GM10847 (cell line): ENCODE measurements around the gene NCBP1.

Experiments
- POLR2A ChIP-seq: IDR thresholded peaks from 2 replicates; pipeline ENCODE4 v1.6.1; 2011; ENCODE audit not compliant: insufficient read length; ENCODE audit errors: extremely low read depth

The NCBP1 gene, protein sequence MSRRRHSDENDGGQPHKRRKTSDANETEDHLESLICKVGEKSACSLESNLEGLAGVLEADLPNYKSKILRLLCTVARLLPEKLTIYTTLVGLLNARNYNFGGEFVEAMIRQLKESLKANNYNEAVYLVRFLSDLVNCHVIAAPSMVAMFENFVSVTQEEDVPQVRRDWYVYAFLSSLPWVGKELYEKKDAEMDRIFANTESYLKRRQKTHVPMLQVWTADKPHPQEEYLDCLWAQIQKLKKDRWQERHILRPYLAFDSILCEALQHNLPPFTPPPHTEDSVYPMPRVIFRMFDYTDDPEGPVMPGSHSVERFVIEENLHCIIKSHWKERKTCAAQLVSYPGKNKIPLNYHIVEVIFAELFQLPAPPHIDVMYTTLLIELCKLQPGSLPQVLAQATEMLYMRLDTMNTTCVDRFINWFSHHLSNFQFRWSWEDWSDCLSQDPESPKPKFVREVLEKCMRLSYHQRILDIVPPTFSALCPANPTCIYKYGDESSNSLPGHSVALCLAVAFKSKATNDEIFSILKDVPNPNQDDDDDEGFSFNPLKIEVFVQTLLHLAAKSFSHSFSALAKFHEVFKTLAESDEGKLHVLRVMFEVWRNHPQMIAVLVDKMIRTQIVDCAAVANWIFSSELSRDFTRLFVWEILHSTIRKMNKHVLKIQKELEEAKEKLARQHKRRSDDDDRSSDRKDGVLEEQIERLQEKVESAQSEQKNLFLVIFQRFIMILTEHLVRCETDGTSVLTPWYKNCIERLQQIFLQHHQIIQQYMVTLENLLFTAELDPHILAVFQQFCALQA

DNA sequence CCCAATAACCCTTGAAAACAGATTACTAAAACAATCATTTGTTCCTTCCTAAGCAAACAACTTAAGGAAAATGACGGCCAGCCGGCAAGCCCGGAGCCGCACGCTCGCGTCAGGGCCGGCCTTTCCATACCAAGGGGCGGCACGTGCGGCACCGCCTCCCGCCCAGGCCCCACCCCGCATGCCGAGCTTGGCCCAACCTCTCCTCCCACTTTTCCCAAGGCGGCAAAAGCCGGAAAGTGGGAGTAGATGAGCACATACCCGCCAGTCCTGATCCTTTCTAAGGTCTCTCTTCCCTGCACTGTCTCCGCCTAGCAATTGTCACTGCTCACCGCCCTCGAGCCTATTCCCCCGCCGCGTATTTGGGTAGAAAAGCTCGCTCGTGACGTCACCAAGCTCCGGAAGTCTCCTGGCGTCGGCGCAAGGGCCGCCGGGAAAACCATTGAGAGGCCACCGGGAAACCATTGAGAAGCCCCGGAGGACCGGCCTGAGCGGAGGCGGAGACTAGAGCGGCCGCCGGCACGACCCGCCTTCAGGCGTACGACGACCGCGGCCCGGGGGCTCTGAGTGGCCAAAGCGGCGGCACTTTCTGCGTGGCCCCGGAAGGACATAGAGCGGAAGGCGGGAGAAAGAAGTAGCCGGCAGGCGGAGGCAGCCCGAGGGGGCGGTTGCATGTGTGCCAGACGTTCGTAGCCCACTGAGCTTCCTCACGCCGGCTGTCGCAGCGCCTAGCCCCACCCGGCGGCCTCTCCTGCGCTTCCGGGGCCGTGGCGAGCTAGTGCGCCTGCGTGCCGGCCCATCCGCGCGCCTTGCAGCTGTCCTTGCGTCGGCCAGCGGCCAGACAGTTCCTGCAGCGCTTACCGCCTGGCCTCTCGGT lies at the start of gene NCBP1, which contains the start of gene TSTD2:
TSS of gene NCBP1 (plus strand) at position 837 of the 874 bp plus-strand sequence. CDS start 61 bp downstream, outside the sequence.
TSS of gene TSTD2 (minus strand) at position 384 of the 874 bp plus-strand sequence. CDS start 5,806 bp downstream, outside the sequence.
- TF ChIP-seq POLR2A = peak; percentile 89

DNA sequence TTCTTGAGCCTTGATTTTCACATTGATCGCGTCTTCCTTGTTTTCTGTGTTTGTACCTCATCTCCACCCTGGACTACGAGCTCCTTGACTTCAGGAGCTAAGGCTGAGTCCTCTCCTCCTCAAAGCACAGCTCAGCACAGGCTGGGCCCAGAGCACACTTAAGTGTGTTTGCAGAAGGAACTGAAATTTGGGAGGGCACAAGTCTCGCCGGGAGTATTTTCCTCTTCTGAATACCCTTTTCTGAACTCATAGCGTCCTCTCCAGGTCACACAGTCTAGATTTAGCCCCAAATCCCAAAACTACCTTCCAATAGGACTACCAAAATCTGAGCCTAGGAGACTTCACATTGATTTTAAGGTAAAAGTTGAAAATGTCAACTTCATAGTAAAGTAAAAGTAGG lies 42.1 kb upstream of the NCBP1 start:
- TF ChIP-seq POLR2A = no peak

DNA sequence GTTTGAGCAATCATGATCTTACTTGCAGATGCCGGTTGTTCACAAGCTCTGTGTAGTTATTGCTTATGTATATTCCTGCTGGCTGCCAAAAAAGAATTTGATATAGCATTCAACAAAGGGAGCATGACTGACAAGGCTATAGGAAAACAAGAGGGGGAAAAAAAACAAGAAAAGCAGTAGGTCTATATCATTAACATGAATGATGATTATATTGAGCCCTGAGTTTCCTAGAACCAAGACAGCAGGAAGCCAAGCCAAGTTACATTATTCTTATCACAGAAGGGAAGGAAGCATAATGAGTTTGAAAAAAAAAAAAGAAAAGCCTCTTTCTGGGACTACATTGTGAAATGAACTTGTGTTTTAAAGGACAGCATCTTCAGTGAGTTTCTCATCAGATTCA lies 41.5 kb upstream of the NCBP1 start:
- TF ChIP-seq POLR2A = no peak

DNA sequence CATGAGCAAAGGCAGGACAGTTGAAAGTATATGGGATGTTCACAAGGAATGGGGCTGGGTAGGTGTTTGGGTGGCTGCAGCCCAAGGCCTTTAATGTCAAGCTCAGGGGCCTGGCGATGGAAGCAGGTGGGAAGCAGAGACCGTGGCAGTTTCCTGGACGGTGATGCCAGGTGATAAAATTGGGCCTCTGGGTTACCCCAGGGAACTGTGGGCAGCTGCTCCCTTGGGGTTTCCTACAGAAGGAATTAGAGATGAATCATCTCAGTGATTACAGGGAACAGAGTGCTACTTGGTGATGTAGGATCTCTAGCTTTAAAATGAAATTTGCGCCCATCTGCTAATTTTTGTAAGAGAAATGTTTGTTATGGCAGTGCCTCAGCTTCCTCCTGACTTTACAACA lies 39.7 kb upstream of the NCBP1 start:
- TF ChIP-seq POLR2A = no peak

DNA sequence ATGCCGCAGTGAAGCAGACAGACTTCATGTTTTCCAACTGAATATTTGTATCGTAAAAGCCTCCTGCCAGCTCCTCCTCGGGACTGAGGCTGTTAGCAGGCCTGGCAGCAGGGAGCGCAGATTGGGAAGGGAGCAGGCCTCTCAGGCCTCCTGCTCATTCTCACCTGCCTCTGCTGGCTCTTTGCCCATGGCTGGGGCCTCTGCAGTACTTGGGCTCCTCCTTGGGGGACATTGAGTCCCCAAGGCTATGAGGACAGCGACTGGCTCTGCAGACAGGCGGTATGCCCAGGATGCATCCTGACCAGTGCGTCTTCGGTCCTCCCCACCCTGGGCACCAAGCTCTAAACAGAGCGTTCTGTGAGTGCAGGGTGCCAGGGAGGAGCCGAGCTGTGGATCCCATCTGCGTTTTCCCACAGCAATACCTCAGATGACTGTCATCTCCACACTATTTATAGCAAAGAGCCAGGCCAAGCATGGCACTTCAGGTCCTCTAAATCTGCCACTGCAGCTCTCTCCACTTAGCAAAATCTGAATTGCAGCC lies 39.2 kb upstream of the NCBP1 start:
- no peak for TF ChIP-seq POLR2A

DNA sequence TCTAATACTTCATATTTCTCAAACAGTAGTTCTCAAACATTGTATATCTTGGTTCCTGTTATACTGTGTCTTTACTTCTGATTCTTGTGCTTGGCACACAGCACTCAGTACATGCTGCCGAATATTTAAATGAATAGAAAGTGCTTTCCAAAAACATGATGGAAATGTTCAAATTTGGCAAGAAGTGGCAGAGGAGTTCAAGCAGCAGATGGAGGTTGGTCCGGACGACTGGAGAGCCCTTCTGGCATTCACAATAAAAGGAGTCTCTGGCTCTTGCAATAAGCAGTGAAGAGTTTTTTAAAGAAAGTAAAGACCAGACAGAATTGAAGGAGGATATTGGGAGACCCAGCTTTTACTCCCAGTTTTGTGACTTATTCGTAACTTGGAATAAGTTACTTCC lies 36.7 kb upstream of the NCBP1 start:
- TF ChIP-seq POLR2A = no peak

DNA sequence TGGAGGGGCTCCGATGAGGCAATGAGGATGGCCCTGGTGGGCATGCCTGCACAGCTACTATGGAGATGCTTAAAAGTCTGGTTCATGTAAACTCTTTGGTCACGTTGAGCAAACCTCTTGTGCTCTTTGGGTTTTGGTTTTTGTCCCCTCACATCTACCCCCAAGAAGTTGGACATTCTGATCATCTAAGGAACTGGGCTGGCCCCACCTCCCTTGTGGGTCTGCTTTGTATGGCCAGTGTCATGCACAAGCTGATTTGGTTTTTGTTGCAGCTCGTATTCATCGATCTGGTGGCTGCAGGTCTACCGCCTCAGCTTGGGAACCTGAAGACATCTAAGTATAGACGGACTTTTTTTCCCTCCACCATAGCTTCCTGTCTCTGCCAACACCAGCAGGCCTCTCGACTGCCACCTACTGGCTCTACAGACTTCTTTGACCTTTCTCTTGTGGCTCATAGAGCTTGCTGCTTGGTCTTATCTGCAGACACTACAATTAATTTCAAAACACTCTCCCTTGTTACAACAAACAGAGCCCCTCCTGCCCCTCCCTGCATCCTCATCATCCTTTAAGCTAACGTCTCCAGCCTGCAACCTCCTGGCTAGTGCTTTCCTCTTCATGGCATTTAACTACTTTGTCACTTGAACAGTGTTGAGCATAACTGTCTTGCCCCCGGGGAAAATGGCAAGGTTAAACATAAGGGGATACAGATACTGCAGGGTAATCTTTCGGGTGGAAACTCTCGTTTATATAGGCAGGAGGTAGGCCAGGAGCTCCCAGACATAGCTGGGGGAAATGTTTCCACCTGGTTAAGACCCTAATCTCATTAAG lies 34.9 kb upstream of the NCBP1 start:
- no peak for TF ChIP-seq POLR2A

DNA sequence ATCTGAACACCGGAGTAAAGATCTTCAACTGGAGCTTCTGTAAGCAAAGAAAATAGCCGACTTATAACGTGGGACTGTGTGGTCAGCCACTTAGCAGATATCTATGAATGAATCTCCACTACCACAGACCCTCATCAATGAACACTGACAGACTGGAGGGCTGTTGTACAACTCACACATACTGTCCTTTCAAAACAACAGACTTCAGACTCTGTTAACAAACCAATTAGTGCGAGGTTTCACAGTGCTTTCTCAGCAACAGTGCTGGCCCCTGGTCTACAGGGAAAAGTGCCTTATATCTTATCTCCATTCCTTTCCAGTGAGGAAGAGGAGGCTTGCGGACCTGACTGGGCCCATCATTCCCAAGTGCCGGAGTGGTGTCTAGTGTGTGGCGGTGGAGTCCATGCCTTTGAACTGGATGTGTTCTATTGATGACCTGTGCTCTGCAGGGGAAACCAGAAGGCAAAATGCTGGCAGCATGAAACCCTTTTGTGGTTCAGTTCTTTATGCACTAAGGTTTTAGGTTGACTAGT lies 34.2 kb upstream of the NCBP1 start:
- no peak for TF ChIP-seq POLR2A

DNA sequence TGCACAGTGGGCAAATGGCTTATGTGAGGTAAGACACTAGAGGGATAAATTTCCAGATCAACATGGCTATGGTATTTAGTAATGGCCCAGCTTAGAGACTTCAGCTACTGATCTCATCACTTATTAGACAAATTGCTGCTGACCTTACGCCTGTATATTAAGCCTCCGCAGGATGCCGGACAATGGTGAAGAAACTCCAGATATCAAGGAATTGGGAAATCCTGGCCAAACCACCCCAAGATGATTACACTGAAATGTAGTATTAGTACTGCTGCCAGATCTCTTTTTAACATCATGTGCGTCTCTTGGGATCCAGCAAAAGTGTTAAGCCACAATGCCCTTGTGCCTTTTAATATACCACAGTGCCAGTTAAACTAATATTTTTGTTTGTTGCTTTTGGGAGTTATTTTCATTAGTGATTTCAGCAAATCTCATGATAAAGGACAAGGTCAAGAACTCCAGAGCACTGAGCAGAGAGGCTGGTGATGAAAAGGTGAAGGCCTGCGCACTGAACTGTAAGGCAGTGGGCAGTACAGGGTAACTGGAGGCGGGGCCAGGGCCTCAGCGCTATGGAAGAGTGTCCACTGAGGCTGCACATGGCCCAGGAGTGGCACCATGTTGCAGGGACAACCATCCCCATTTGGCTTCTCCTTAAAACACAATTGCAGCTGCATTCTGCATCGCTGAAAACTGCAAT lies 32.9 kb upstream of the NCBP1 start:
- no peak for TF ChIP-seq POLR2A

DNA sequence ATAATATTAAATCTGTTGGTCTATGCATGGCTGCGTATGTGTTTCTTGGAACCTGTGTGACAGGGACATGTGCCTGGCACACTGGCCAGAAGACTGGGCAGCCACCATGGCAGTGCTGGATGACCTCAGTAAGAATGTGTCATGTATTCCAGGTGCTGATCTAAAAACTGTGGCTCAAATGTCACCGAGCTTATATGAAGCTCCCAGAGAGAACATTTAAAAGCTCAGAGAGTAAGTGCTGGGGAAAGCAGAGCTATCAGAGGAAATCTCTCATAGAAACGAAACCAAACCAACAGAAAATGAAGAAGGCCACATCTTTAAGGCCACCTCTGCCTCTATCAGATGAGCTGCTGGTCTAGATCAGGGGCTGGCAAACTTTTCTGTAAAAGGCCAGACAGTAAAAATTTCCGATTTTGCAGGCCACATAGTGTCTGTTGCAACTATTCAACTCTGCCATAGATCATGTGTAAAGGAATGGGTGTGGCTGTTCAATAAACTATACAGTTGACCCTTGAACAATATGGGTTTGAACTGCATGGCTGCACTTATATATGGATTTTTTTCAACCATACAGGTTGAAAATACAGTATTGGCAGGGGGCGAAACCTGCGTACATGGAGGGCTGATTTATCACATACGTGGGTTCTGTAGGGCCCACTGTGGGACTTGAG lies 32.3 kb upstream of the NCBP1 start:
- no peak for TF ChIP-seq POLR2A

DNA sequence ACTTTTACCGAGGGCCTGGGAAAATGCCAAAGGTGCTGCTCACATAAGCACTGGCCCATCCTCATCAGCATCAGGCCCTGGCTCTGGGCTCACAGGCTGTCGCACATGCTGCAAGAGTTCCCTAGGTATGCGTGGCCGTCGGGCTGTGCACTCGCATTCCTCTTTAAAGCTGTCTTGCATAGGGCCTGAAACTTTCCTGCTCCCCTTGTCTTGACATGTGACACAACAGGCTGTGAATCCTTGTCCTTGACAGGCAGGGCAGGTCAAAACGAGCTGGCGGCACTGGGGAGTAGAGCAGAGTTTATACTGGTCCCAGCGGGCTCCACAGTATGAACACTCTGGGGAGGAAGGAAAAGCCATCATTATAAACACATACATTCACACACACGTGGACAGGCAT lies 31.2 kb upstream of the NCBP1 start:
- no peak for TF ChIP-seq POLR2A

DNA sequence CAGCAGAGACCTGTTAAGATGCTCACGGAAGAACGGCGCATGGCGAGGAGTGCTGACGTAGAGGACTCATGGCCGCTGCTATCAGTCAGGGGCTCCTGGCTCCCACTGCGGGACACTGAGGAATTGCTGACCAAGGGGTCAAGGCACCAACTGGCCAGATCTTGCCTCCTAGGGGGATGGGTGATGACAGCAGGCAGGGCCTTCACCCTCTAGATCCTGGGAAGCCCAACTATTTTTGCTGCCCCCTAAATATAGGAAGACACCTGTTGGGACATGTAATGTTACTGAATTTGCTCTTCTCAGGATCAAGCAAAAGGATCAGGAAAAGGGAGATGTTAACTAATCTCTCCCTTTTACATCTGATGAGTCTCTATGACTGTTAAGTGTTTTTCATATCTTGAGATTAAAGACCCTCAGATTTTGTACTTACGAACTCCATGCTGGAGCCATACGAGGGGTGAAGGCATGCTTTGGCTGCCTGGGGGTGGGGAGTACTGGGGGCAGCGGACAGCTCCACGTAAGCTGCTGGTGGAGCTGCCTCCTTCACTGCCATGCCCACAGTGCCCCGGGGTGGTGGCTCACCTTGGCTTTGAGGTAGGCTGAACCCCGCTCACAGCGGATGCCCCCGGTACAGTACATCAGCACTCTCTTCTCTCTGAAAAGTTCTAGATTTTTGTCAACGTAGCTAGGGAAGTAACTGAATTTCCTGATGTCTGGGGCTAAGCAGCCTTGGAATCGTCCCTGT lies 28.5 kb upstream of the NCBP1 start:
- no peak for TF ChIP-seq POLR2A
